GM21390 (cell line): ENCODE data around the gene ZC3H7A.

Experiments used
- ATAC-seq: cut with Tn5 transposase; IDR thresholded peaks from one replicate; pipeline ENCODE4 v1.9.1; 2021; ENCODE audit not compliant: unreplicated experiment

The ZC3H7A gene

GRCh38 chr16:11740567-11740966 lies 56.5 kb downstream of the ZC3H7A start:
- ATAC-seq, result no peak

GRCh38 chr16:11738742-11739544 lies 58.1 kb downstream of the ZC3H7A start:
- ATAC-seq, result no peak

GRCh38 chr16:11737713-11738112 lies 59.3 kb downstream of the ZC3H7A start:
- no peak for ATAC-seq

- no peak for ATAC-seq
These were observed 60.2 kb downstream of the ZC3H7A start for GRCh38 chr16:11736903-11737302.

- ATAC-seq, result no peak
These were observed 61.3 kb downstream of the ZC3H7A start for GRCh38 chr16:11735787-11736186.

GRCh38 chr16:11734653-11735043 lies 62.4 kb downstream of the ZC3H7A start:
- ATAC-seq, result no peak

- ATAC-seq, result no peak
These were observed 62.9 kb downstream of the ZC3H7A start for GRCh38 chr16:11734025-11734652.

- no peak for ATAC-seq
These were observed 65.8 kb downstream of the ZC3H7A start for GRCh38 chr16:11731222-11731621.

- no peak for ATAC-seq
These were observed 67.3 kb downstream of the ZC3H7A start for GRCh38 chr16:11729787-11730186.

- peak; percentile 54 for ATAC-seq
These were observed 69.1 kb downstream of the ZC3H7A start for GRCh38 chr16:11727796-11728543.

- no peak for ATAC-seq
These were observed 71.0 kb downstream of the ZC3H7A start for GRCh38 chr16:11726008-11726407.

- ATAC-seq, result no peak
These were observed 71.6 kb downstream of the ZC3H7A start for GRCh38 chr16:11725457-11725856.

GRCh38 chr16:11722468-11722808 lies 74.6 kb downstream of the ZC3H7A start:
- ATAC-seq, result no peak

GRCh38 chr16:11721781-11722467 lies 75.1 kb downstream of the ZC3H7A start:
- ATAC-seq, result no peak

- ATAC-seq, result no peak
These were observed 77.3 kb downstream of the ZC3H7A start for GRCh38 chr16:11719762-11720161.

- no peak for ATAC-seq
These were observed 77.9 kb downstream of the ZC3H7A start for GRCh38 chr16:11719171-11719570.

- no peak for ATAC-seq
These were observed 79.2 kb downstream of the ZC3H7A start for GRCh38 chr16:11717811-11718210.

- ATAC-seq, result no peak
These were observed 80.7 kb downstream of the ZC3H7A start for GRCh38 chr16:11716336-11716735.

- no peak for ATAC-seq
These were observed 81.7 kb downstream of the ZC3H7A start for GRCh38 chr16:11715246-11715947.

- ATAC-seq, result no peak
These were observed 84.9 kb downstream of the ZC3H7A start for GRCh38 chr16:11712122-11712521.

- ATAC-seq, result no peak
These were observed 85.4 kb downstream of the ZC3H7A start for GRCh38 chr16:11711662-11712061.
